Fibroblast of skin of left quadriceps (primary cell): Measurements from ENCODE around the gene CERS4.
"Not testable (repeated sequence)": the region's sequence is repeated elsewhere in the genome, so short reads cannot be mapped to it uniquely, and the experiment has no call there.

ENCODE experiments used
- DNase-seq, 2 experiments: peaks; one replicate each; pipeline ENCODE4 v3.0.0-alpha.2; 2013; ENCODE audit warnings: low read depth in 2 of 2

Gene CERS4

GRCh38 chr19:8241646-8242045 is 32.5 kb downstream of the CERS4 start:
- DNase-seq, result no peak

GRCh38 chr19:8242211-8242821 is 33.1 kb downstream of the CERS4 start:
- DNase-seq, result no peak

- DNase-seq, result no peak
Observed at GRCh38 chr19:8243146-8243545, 34.0 kb downstream of the CERS4 start.

DNA sequence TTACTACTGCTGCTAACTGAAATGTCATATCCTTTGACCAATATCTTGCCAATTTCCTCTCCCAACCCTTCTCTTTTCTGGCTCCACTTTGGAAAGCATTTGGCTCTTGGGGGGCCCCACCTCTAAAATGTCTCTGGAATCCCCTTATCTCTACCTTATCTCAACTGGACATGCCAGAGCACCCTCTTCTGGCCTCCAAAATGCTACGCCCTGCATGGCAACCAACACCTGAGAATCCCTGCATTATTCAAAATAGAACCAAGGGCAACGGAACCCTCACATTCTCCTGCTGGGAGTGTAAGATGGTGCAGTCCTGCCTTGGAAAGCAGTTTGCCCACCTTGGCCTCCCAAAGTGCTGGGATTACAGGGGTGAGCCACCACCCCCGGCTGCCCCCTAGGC is 35.3 kb downstream of the CERS4 start:
- no peak for DNase-seq

DNA sequence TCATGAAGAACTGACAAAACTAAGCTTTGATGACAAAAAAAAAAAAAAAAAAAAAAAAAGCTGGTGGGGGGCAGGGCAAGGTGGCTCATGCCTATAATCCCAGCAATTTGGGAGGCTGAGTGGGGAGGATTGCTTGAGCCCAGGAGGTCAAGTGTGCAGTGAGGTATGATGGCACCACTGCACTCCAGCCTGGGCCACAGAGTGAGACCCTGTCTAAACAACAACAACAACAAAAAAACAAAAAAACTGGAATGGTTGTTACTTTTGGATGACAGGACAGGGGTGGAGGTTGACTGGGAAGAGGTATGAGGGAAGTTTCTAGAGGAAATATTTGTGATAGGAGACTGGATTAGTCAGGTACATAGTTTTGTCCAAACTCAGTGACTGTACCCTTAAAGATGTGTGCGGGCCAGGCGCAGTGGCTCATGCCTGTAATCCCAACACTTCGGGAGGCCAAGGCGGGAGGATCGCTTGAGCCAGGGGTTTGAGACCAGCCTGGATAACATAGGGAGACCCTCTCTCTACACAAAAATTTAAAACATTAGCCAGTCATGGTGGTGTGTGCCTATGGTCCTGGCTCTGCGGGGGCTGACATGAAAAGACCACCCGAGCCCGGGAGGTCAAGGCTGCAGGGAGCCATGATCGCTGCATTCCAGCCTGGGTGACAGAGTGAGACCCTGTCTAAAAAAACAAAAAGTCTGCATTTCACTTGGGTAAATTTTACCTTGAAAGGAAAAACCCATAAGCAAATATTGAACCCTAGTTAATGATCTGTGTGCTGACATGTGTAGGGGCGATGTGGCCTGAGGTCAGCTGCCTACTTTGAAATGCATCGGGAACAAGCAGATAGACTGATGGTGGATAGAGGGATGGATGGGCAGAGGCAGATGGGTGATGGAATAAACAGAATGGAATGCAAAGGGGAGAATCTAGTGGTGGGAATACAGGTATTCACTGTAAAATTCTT is 37.0 kb downstream of the CERS4 start:
- no peak for DNase-seq

GRCh38 chr19:8247129-8247890 is 38.1 kb downstream of the CERS4 start:
- not testable (repeated sequence) for DNase-seq

DNA sequence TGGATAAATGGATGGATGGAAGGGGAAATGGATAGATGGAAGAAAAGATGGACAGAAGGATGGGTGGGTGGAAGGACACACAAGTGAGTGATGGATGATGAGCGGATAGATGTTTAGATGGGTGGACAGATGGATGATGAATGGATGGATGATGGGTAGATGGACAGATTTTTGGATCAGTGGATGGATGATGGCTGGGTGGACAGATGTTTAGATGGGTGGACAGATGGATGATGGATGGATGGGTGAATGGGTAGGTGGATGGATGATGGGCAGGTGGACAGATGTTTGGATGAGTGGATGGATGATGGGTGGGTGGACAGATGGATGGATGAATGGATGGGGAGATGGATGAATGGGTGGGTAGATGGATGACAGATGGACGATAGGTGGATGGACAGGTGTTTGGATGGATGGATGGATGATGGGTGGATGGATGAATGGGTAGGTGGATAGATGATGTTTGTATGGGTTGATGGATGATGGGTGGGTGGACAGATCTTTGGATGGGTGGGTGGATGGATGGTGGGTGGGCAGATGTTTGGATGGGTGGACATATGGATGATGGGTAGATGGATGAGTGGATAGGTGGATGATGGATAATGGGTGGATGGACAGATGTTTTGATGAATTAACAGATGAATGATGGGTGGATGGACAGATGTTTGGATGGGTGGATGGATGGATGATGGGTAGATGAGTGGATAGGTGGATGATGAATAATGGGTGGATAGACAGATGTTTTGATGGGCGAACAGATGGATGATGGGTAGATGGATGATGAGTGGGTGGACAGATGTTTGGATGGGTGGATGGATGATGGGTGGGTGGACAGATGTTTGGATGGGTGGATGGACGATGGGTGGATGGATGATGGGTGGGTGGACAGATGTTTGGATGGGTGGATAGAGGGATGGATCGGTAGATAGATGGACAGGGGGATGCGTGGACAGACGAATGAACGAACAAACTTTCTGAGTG is 39.5 kb downstream of the CERS4 start:
- DNase-seq, result no peak

- no peak for DNase-seq
Observed at GRCh38 chr19:8250596-8250995, 41.4 kb downstream of the CERS4 start.

GRCh38 chr19:8251025-8251472 is 41.9 kb downstream of the CERS4 start:
- DNase-seq, result no peak

DNA sequence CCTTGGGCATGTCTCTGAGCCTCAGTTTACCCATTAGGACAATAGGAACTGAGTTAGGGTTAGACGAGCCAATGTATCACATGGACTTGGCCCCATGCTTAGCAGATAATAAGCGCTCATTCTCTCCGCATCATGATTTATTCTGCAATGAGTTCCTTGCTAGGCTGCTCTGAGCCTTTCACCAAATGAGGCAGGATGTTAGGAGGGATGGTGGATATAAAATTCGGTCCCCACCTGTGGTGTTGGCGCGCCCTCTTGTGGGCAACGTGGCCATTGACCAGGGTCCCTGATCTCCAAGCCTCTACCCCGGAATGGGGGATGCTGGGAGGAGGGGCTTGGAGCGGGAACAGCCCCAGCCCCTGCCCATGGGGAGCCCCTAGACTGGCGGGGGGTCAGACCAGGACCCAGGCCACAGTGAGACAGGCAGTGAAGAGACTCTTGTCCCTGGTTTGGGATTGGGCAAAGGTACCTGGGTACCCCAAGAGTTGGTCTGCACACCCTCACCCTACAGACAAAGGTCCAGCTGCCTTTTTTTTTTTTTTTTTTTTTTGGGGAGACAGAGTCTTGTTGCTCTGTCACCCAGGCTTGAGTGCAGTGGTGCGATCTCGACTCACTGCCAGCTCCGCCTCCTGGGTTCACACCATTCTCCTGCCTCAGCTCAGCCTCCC is 43.9 kb downstream of the CERS4 start:
- DNase-seq, result peak; percentile 42 to 49

DNA sequence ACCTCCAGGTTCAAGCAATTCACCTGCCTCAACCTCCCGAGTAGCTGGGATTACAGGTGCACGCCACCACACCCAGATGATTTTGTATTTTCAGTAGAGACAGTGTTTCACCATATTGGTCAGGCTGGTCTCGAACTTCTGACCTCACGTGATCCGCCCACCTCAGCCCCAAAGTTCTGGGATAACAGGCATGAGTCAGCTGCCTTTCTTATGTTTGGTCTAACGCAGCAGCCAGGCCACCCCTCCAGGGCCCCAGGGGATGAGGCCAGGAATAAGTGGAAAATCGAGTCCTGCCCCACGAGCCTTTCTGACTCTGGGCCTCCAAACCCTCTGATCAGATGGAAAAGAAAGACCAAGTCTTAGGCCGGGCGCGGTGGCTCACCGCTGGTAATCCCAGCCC is 44.5 kb downstream of the CERS4 start:
- DNase-seq, result no peak

DNA sequence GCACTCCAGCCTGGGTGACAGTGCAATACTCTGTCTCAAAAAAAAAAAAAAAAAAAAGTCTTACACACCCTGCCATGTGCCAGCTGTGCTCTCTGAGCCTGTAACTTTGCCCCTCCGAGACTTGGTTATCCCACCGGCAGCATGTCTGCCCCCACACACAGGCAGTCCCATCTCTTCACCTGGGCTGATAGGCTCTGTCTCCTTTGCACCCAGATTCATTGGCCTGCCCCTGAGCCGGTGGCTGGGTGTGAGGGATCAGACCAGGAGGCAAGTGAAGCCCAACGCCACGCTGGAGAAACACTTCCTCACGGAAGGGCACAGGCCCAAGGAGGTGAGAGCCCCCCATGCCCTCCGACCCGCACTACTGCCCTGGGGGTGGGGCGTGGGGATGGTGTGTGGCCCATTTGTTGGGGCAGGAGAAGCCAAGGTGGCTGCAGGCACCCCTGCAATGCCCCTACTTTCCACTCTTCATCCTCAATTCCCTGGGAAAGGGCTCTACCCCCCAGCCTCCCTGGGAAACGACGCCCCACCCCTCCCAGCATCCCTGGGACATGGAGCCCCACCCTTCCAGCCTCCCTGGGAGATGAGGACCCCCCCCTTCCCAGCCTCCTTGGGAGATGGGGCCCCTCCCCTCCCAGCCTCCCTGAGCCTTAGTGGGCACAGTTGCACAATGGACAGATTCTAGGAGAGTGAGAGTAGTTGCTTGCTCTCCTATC is 45.3 kb downstream of the CERS4 start:
- no peak for DNase-seq

DNA sequence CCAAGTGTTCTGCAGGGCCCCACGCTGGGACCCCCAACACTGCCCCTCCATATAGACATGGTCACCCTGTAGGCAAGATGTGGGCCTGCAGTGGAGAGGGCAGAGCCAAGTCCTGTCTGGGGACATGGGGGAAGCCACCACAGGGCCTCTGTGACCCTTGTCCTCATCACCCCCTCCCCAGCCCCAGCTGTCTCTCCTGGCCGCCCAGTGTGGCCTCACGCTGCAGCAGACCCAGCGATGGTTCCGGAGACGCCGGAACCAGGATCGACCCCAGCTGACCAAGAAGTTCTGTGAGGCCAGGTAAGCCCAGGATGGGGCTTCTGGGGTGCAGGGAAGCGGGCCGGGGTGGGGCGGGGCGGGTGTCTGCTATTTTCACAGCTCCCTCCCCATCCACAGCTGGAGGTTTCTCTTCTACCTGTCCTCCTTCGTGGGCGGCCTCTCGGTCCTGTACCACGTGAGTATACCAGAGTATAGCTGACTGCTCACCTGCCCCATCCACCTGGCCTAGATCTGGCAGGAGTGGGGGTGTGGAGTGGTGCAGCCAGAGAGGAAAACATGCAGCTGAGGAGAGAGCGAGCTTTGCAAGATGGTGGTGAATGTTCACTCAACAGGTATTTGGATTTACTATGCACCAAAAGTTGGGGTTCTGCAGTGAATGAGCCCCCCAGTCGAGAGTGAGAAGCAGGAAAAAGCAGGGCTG is 46.4 kb downstream of the CERS4 start:
- DNase-seq, result no peak

DNA sequence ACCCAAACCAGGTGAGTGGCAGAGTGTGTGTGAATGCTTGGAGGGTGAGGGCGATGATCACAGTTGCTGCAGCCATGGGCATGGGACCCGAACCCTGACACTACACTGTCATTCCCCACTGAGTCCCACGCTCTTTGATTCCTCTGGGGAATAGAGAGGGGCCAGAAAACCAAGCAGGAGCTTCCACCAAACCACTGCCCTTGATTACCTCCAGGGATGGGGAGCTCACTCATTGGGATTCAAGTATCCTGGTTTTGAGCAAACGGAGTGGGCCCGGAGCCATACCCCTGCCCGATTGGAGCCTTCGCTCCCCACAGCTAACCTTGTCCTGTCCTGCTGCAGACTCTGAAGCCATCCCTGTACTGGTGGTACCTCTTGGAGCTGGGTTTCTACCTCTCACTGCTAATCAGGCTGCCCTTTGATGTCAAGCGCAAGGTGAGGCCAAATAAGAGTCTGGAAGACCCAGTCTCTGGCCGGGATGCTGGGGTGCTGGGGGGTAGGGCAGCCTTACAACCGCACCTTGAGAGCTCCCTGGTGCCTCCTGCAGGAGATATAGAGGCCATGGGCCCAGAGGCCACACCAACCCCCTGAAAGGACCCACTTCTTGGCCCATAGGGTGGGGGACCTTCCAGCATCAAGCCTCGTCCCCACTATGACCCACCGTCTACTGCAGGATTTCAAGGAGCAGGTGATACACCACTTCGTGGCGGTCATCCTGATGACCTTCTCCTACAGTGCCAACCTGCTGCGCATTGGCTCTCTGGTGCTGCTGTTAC is 47.3 kb downstream of the CERS4 start:
- no peak for DNase-seq

GRCh38 chr19:8257052-8257443 is 47.9 kb downstream of the CERS4 start:
- DNase-seq, result no peak

DNA sequence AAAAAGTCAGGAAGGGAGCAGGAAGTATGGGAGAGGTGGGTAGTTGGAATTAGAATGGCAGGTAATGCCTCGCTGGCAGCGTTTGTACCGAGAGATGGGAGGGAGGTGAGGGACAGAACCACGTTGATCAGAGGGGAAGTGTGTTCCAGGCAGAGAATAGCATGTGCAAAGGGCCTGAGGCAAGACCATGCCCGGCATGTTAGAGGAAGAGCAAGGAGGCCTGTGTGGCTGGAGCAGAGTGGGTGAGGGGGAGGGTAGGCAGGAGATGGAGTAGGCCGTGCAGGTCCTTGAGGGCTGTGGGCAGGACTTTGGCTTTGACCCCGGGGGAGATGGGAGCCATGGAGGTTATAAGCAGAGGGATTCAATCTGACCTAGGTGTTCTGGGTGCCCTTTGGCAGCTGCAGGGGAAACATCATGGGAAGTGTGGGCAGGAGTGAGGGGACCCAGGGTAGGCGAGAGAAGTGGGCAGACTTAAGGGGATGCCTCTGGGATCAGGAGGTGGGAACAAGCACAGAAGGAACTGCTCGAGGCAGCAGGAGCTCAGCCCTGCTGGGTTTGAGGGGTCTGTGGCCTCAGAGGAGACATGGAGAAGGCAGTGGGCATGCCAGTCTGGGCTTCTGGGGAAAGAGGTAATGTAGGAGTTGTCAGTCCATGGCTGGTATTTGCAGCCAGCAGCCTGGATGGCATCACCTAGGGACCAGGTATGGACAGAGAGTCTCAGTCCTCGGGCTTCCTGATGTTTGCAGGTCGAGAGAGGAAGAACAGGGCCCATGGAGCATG is 50.2 kb downstream of the CERS4 start:
- DNase-seq, result no peak

DNA sequence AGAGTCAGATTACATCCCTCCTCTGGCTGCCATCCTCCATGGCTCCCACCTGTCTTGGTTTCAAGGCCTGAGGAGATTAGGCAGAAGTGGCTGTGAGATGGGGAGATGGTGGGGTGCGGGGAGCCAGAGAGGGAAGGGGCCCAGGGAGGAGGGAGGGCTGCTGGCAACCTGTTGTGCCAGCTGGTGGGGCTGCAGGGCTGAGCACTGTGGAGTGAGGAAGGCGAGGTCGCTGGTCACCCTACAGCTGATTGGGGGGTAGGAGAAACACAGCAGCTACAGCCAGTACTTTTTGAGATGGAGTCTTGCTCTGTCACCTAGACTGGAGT is 50.7 kb downstream of the CERS4 start:
- DNase-seq, result no peak

- no peak for DNase-seq
Observed at GRCh38 chr19:8261347-8261746, 52.2 kb downstream of the CERS4 start.
